Right lobe of liver (tissue), 6 donors: Measurements from ENCODE around the gene STK32B. TPM values are rescaled to one million over a fixed set of nuclear protein-coding genes. Genes with fewer than 3 reads are reported as not detected.

Source experiments
- ATAC-seq, 4 donors: fragments of 200-7000 bp; cut with Tn5 transposase; one replicate each; pipeline ENCODE4 v1.9.1; 2020; ENCODE audit warnings: mild to moderate bottlenecking in 4 of 4, moderate library complexity in 4 of 4
- DNase-seq, 3 donors: peaks; one replicate each; pipeline ENCODE4 v3.0.0-alpha.2; 2020
- H3K27ac ChIP-seq, 3 donors: fragments of 200-600 bp; one replicate each; pipeline ENCODE4 v1.8.0; 2022
- H3K27me3 ChIP-seq, 2 donors: fragments of 200-600 bp; one replicate each; pipeline ENCODE4 v1.8.0; 2022
- H3K36me3 ChIP-seq, 4 donors: fragments of 200-600 bp; sonication (generic) in 1 of 4; one replicate each; pipeline versions ENCODE4 v1.5.1 to v1.8.0; 2017 to 2022; ENCODE audit warnings: control low read depth in 1 of 4
- H3K4me1 ChIP-seq, 4 donors: fragments of 200-600 bp; sonication (generic) in 1 of 4; one replicate each; pipeline versions ENCODE4 v1.5.1 to v1.8.0; 2017 to 2022; ENCODE audit warnings: control low read depth in 1 of 4
- H3K4me3 ChIP-seq, 3 donors: fragments of 200-600 bp; one replicate each; pipeline ENCODE4 v1.8.0; 2022
- H3K9me3 ChIP-seq, 4 donors: fragments of 200-600 bp; sonication (generic) in 1 of 4; one replicate each; pipeline versions ENCODE4 v1.5.1 to v1.8.0; 2017 to 2022; ENCODE audit warnings: control low read depth in 1 of 4
- CTCF ChIP-seq, 4 donors: fragments of 200-600 bp in 3 of 4; fragments of 450-650 bp in 1 of 4; IDR thresholded peaks; one replicate each; pipeline versions ENCODE4 v1.5.1 to v1.8.0; 2016 to 2022; ENCODE audit warnings: antibody characterized with exemption in 4 of 4, mild to moderate bottlenecking in 2 of 4
- POLR2A ChIP-seq: fragments of 450-650 bp; IDR thresholded peaks from one replicate; pipeline ENCODE4 v1.6.1; 2017; ENCODE audit warnings: antibody characterized with exemption, mild to moderate bottlenecking
- WGBS: methylation state at CpG from one replicate; pipeline ENCODE4 v1.1.6; 2018; ENCODE audit warnings: low coverage, low lambda C conversion rate; ENCODE audit not compliant: insufficient coverage; ENCODE audit errors: missing lambda C conversion rate; 5-methylcytosine and 5-hydroxymethylcytosine counted together
- intact Hi-C, 2 donors: fragments of 100-400 bp; cut with DNase I; formaldehyde crosslinking; loops; one replicate each; pipeline versions ENCODE4 v1.11.2 to v1.14.1; 2022
- total RNA-seq, 6 experiments: library from RNA; depleted of rRNA in 2 of 6; stranded (reverse); fragments of >200 nt in 2 of 6; fragmentation: NEBNext Ultra II Directional in 3 of 6; extraction: Animal tissue kit (Norgen Biotek cat#: 25700) in 3 of 6; gene quantifications; one replicate each; pipeline versions ENCODE4 v1.1.0 to v1.2.4, GENCODE V29; 2016 to 2023
- donor health status: DM: no; HTN: yes; CAD: no.
- donor health status: DM: no; HTN: no; CAD: no.
- donor health status: DM: no; HTN: no; CAD: no.
- donor health status: DM: no; HTN: yes; CAD: no.
- donor health status: DM: no; HTN: yes; CAD: no.

Gene STK32B
- total RNA-seq, 6 experiments from 2014 or later, result 0.05 to 0.07 TPM; not detected in 4

GRCh38 chr4:5100986-5101385 lies 49.7 kb downstream of the STK32B start:
- H3K27me3 ChIP-seq, result no peaks in the 10 kb centered on the region
- TF ChIP-seq CTCF (IDR thresholded peaks at IDR 0.05), result no peak
- WGBS, result 46% methylated on average over 3 of the region's 4 CpGs
- DNase-seq (no peak), ATAC-seq (no peak)
- H3K27ac ChIP-seq, result no peak overlapping the region
- no peaks in the 10 kb centered on the region for H3K4me1 ChIP-seq
- H3K36me3 ChIP-seq, result no peaks in the 10 kb centered on the region
- no peak overlapping the region for H3K4me3 ChIP-seq
- intact Hi-C loops, result no loop called here
- H3K9me3 ChIP-seq, result no peaks in the 10 kb centered on the region

GRCh38 chr4:5101571-5101970 lies 50.3 kb downstream of the STK32B start:
- no peak for ATAC-seq
- no peaks in the 10 kb centered on the region for H3K4me1 ChIP-seq
- H3K4me3 ChIP-seq, result no peak overlapping the region
- H3K9me3 ChIP-seq, result no peaks in the 10 kb centered on the region
- DNase-seq, result no peak
- H3K27me3 ChIP-seq, result no peaks in the 10 kb centered on the region
- no peaks in the 10 kb centered on the region for H3K36me3 ChIP-seq
- WGBS, result 42% methylated on average over 3 of the region's 3 CpGs
- TF ChIP-seq CTCF (IDR thresholded peaks at IDR 0.05), result no peak
- TF ChIP-seq POLR2A, result no peak
- H3K27ac ChIP-seq, result no peak overlapping the region
- intact Hi-C loops, result no loop called here

GRCh38 chr4:5110901-5111300 lies 59.6 kb downstream of the STK32B start:
- DNase-seq (no peak), ATAC-seq (no peak)
- Histone ChIP-seq H3K27ac (no peak overlapping the region), H3K4me3 (no peak overlapping the region), H3K9me3 (no peaks in the 10 kb centered on the region), H3K4me1 (no peaks in the 10 kb centered on the region), H3K36me3 (no peaks in the 10 kb centered on the region), H3K27me3 (no peaks in the 10 kb centered on the region)
- intact Hi-C loops, result no loop called here
- WGBS, result 27% methylated on average over 1 of the region's 1 CpG
- TF ChIP-seq CTCF (IDR thresholded peaks at IDR 0.05) (no peak), POLR2A (no peak)

GRCh38 chr4:5112333-5113095 lies 61.2 kb downstream of the STK32B start:
- intact Hi-C loops, result no loop called here
- 49% methylated on average over 2 of the region's 2 CpGs for WGBS
- no peaks in the 10 kb centered on the region for H3K4me1 ChIP-seq
- TF ChIP-seq POLR2A, result no peak
- no peak for TF ChIP-seq CTCF (IDR thresholded peaks at IDR 0.05)
- H3K4me3 ChIP-seq, result no peak overlapping the region
- H3K36me3 ChIP-seq, result no peaks in the 10 kb centered on the region
- no peak for DNase-seq
- no peak overlapping the region for H3K27ac ChIP-seq
- no peaks in the 10 kb centered on the region for H3K9me3 ChIP-seq
- no peak for ATAC-seq
- H3K27me3 ChIP-seq, result no peaks in the 10 kb centered on the region
